GM10248 (cell line): ENCODE data around the gene FBXO27.

Source experiments
- CTCF ChIA-PET: fragments of 300-600 bp; sonication (Branson Sonifier 250); formaldehyde crosslinking; extraction: SDS; loops from one replicate; lab custom pipeline; 2021; ENCODE audit warnings: antibody characterized with exemption; lab: Yijun Ruan, JAX
- POLR2A ChIA-PET: fragments of 350-650 bp; sonication (Branson Sonifier 250); formaldehyde crosslinking; extraction: SDS; loops from one replicate; lab custom pipeline; 2020; ENCODE audit warnings: antibody characterized with exemption; lab: Yijun Ruan, JAX
- DNase-seq: peaks from one replicate; pipeline ENCODE4 v3.0.0; 2012; ENCODE audit errors: extremely low spot score
- CTCF ChIP-seq: IDR thresholded peaks from 2 replicates; pipeline ENCODE4 v1.5.1; 2012; ENCODE audit warnings: mild to moderate bottlenecking, low read depth; ENCODE audit errors: extremely low read depth, missing control alignments, control extremely low read depth

The FBXO27 gene

GRCh38 chr19:39009001-39009400, 23.3 kb downstream of the FBXO27 start:
- ChIA-PET CTCF (interaction anchor here (0.7 to 1.1 kb wide), 2 partner anchors 43 to 78 kb away, joined by 3 to 4 read pairs; partner anchors contain the start of genes MRPS12 and SARS2), POLR2A (no interaction called here)
- DNase-seq: no peak
- TF ChIP-seq CTCF: no peak

GRCh38 chr19:39008137-39008536, 24.2 kb downstream of the FBXO27 start:
- CTCF ChIA-PET: interaction anchor here (1.6 kb wide), 1 partner anchor 12 kb away, joined by 4 read pairs; no protein-coding TSS in a partner anchor
- DNase-seq: no peak
- POLR2A ChIA-PET: no interaction called here
- TF ChIP-seq CTCF: no peak

GRCh38 chr19:39007096-39007495, 25.3 kb downstream of the FBXO27 start:
- ChIA-PET POLR2A (no interaction called here), CTCF (interaction anchor here (1.6 kb wide), 1 partner anchor 11 kb away, joined by 4 read pairs; no protein-coding TSS in a partner anchor)
- no peak for TF ChIP-seq CTCF
- no peak for DNase-seq

GRCh38 chr19:39004403-39004802, 27.9 kb downstream of the FBXO27 start:
- no peak for DNase-seq
- ChIA-PET CTCF (no interaction called here), POLR2A (no interaction called here)
- TF ChIP-seq CTCF: no peak

- TF ChIP-seq CTCF: no peak
- ChIA-PET CTCF (no interaction called here), POLR2A (no interaction called here)
- no peak for DNase-seq
Measured at GRCh38 chr19:39003796-39004195, 28.6 kb downstream of the FBXO27 start.

- no peak for TF ChIP-seq CTCF
- CTCF ChIA-PET: no interaction called here
Measured at GRCh38 chr19:39003188-39003587, 29.2 kb downstream of the FBXO27 start.

More at GRCh38 chr19:39003188-39003587, 29.2 kb downstream of the FBXO27 start:
- POLR2A ChIA-PET: no interaction called here
- no peak for DNase-seq
